NCI-H1092 treated with DMSO at 0.1 percent for 48 hours (cell line): ENCODE results near the gene ANKRD13D.

Experiments
- DNase-seq: peaks from one replicate; lab custom pipeline; 2025; lab: John Stamatoyannopoulos, UW

Gene ANKRD13D

GRCh38 chr11:67273260-67273990, 15.7 kb upstream of the ANKRD13D start:
- no peak for DNase-seq

GRCh38 chr11:67274768-67275605, 14.1 kb upstream of the ANKRD13D start:
- DNase-seq = no peak

- DNase-seq = no peak
These were observed 13.3 kb upstream of the ANKRD13D start for GRCh38 chr11:67275606-67276409.

GRCh38 chr11:67276781-67277230, 12.3 kb upstream of the ANKRD13D start:
- DNase-seq = no peak

- DNase-seq = no peak
These were observed 11.7 kb upstream of the ANKRD13D start for GRCh38 chr11:67277231-67277961.

GRCh38 chr11:67278135-67278938, 10.8 kb upstream of the ANKRD13D start:
- DNase-seq = no peak

GRCh38 chr11:67278939-67279588, 10.0 kb upstream of the ANKRD13D start:
- no peak for DNase-seq

- no peak for DNase-seq
These were observed 9.3 kb upstream of the ANKRD13D start for GRCh38 chr11:67279589-67280340.

- DNase-seq = no peak
These were observed 8.7 kb upstream of the ANKRD13D start for GRCh38 chr11:67280341-67280787.

- DNase-seq = no peak
These were observed 8.1 kb upstream of the ANKRD13D start for GRCh38 chr11:67280788-67281551.

GRCh38 chr11:67281552-67282150, 7.5 kb upstream of the ANKRD13D start:
- DNase-seq = no peak

GRCh38 chr11:67282155-67282875, 6.8 kb upstream of the ANKRD13D start:
- DNase-seq = no peak

GRCh38 chr11:67282876-67283371, 6.2 kb upstream of the ANKRD13D start:
- no peak for DNase-seq

GRCh38 chr11:67283481-67283963, 5.6 kb upstream of the ANKRD13D start:
- no peak for DNase-seq

GRCh38 chr11:67284811-67285540, 4.1 kb upstream of the ANKRD13D start:
- DNase-seq = no peak
